HCT116 (cell line): ENCODE measurements around the gene PCNT. TPM values are rescaled to one million over a fixed set of nuclear protein-coding genes. Genes with fewer than 3 reads are reported as not detected.

Experiments
- ATAC-seq: fragments of 200-7000 bp; cut with Tn5 transposase; 2 replicates; pipeline ENCODE4 v1.9.1; 2020; ENCODE audit warnings: mild to moderate bottlenecking, moderate library complexity
- BruUV-seq: library from RNA; stranded (reverse); fragments of 400-500 nt; replicated peaks from 2 replicates; lab custom pipeline; 2021; lab: Mats Ljungman, UMichigan
- CTCF ChIA-PET: fragments of 300-600 bp; sonication (Branson Sonifier 250); formaldehyde crosslinking; loops from one replicate; lab custom pipeline; 2021; ENCODE audit warnings: antibody characterized with exemption; lab: Charles Lee
- POLR2A ChIA-PET: fragments of 300-600, 350-600 bp; sonication (Branson Sonifier 250); formaldehyde crosslinking; loops from one replicate; lab custom pipeline; 2021; ENCODE audit warnings: antibody characterized with exemption; lab: Charles Lee
- RAD21 ChIA-PET, 2 experiments: fragments of 300-600 bp; sonication (Branson Sonifier 250); formaldehyde crosslinking; loops; one replicate each; lab custom pipeline; 2023; ENCODE audit warnings: low total read pairs in 2 of 2; ENCODE audit not compliant: uncharacterized antibody in 2 of 2, unreplicated experiment in 2 of 2, low non-redundant PET in 1 of 2; lab: Charles Lee
- DNase-seq: peaks from one replicate; pipeline ENCODE4 v3.0.0-alpha.2; 2010; ENCODE audit warnings: low read depth, low spot score
- H2AFZ ChIP-seq: fragments of 200-600 bp; shearing (Covaris generic), sonication (generic); 2 replicates; pipeline ENCODE4 v1.6.1; 2017; ENCODE audit warnings: low read depth, mixed run types, mixed read lengths, antibody characterized with exemption, low read length; ENCODE audit not compliant: poor library complexity, severe bottlenecking
- H3K27ac ChIP-seq: 2 replicates; pipeline ENCODE4 v1.5.1; 2012; ENCODE audit warnings: low read depth, low read length
- H3K27me3 ChIP-seq: fragments of 200-600 bp; sonication (generic); 2 replicates; pipeline ENCODE4 v1.6.1; 2016; ENCODE audit warnings: mixed run types, low read length, mixed read lengths; ENCODE audit not compliant: insufficient read depth
- H3K36me3 ChIP-seq, 2 experiments: fragments of 200-500 bp in 1 of 2; fragments of 200-600 bp in 1 of 2; sonication (Bioruptor generic) in 1 of 2; sonication (generic) in 1 of 2; 2 replicates each; pipeline versions ENCODE4 v1.5.1 to v1.6.1; 2014 to 2016; ENCODE audit warnings: low read length in 2 of 2, inconsistent platforms in 1 of 2, mixed read lengths in 1 of 2, mixed run types in 1 of 2; ENCODE audit not compliant: insufficient read depth in 2 of 2, control insufficient read depth in 1 of 2
- H3K4me1 ChIP-seq, 2 experiments: fragments of 200-600 bp in 1 of 2; sonication (generic) in 1 of 2; 2 replicates each; pipeline versions ENCODE4 v1.5.1 to v1.6.1; 2012 to 2017; ENCODE audit warnings: low read length in 2 of 2, inconsistent platforms in 1 of 2, mild to moderate bottlenecking in 1 of 2, mixed read lengths in 1 of 2, mixed run types in 1 of 2, moderate library complexity in 1 of 2; ENCODE audit not compliant: insufficient read depth in 2 of 2, control insufficient read depth in 1 of 2
- H3K4me2 ChIP-seq: fragments of 200-600 bp; sonication (generic); 2 replicates; pipeline ENCODE4 v1.6.1; 2017; ENCODE audit warnings: mixed run types, low read length, mixed read lengths
- H3K4me3 ChIP-seq, 2 experiments: fragments of 200-600 bp in 1 of 2; sonication (generic) in 1 of 2; replicated peaks in 1 of 2; 2 replicates each; pipeline ENCODE4 v1.5.1; 2011 to 2016; ENCODE audit warnings: low read length in 2 of 2, control low read depth in 1 of 2, low read depth in 1 of 2, mild to moderate bottlenecking in 1 of 2, mixed read lengths in 1 of 2, mixed run types in 1 of 2
- H3K79me2 ChIP-seq: fragments of 200-600 bp; sonication (generic); 2 replicates; pipeline ENCODE4 v1.6.1; 2017; ENCODE audit warnings: mild to moderate bottlenecking, mixed run types, low read length, moderate library complexity, mixed read lengths; ENCODE audit not compliant: insufficient read depth
- H3K9ac ChIP-seq: fragments of 200-600 bp; sonication (generic); 2 replicates; pipeline ENCODE4 v1.6.1; 2016; ENCODE audit warnings: low read length, mixed read lengths
- H3K9me2 ChIP-seq: fragments of 200-600 bp; sonication (generic), shearing (Covaris generic); 2 replicates; pipeline ENCODE4 v1.6.1; 2017; ENCODE audit warnings: mixed run types, mild to moderate bottlenecking, moderate library complexity; ENCODE audit not compliant: insufficient read depth
- H3K9me3 ChIP-seq, 2 experiments: fragments of 200-500 bp in 1 of 2; fragments of 200-600 bp in 1 of 2; sonication (Bioruptor generic) in 1 of 2; sonication (generic) in 1 of 2; 2 replicates each; pipeline ENCODE4 v1.6.1; 2014 to 2017; ENCODE audit warnings: low read length in 2 of 2, mixed read lengths in 2 of 2, inconsistent platforms in 1 of 2, low read depth in 1 of 2, mild to moderate bottlenecking in 1 of 2, mixed run types in 1 of 2, moderate library complexity in 1 of 2; ENCODE audit not compliant: control insufficient read depth in 1 of 2, insufficient read depth in 1 of 2
- H4K20me1 ChIP-seq: fragments of 200-600 bp; sonication (generic), shearing (Covaris generic); 2 replicates; pipeline ENCODE4 v1.6.1; 2017; ENCODE audit warnings: mixed run types, mild to moderate bottlenecking, moderate library complexity; ENCODE audit not compliant: insufficient read depth
- ATF3 ChIP-seq: IDR thresholded peaks from 2 replicates; pipeline ENCODE4 v1.6.1; 2012
- CBX3 ChIP-seq: IDR thresholded peaks from 2 replicates; pipeline ENCODE4 v1.6.1; 2012; ENCODE audit warnings: low read depth
- EZH2 ChIP-seq: fragments of 200-600 bp; sonication (generic); IDR thresholded peaks from 2 replicates; pipeline ENCODE4 v1.6.1; 2017; ENCODE audit warnings: antibody characterized with exemption, mixed run types
- FOSL1 ChIP-seq: IDR thresholded peaks from 2 replicates; pipeline ENCODE4 v1.6.1; 2012; ENCODE audit warnings: low read depth
- JUND ChIP-seq: IDR thresholded peaks from 2 replicates; pipeline ENCODE4 v1.6.1; 2012
- MAX ChIP-seq: IDR thresholded peaks from 2 replicates; pipeline ENCODE4 v1.6.1; 2012
- SIN3A ChIP-seq: IDR thresholded peaks from 2 replicates; pipeline ENCODE4 v1.6.1; 2012; ENCODE audit warnings: low read depth
- SP1 ChIP-seq: IDR thresholded peaks from 2 replicates; pipeline ENCODE4 v1.6.1; 2012; ENCODE audit warnings: low read depth
- YY1 ChIP-seq: IDR thresholded peaks from 2 replicates; pipeline ENCODE4 v1.6.1; 2011; ENCODE audit warnings: low read length, low read depth, moderate library complexity, mild to moderate bottlenecking; ENCODE audit not compliant: insufficient replicate concordance; ENCODE audit errors: extremely low read depth
- ZFX ChIP-seq: fragments of 450-650 bp; IDR thresholded peaks from 2 replicates; pipeline ENCODE4 v1.6.1; 2017
- intact Hi-C: fragments of 100-400 bp; cut with micrococcal nuclease; formaldehyde crosslinking; loops from 2 replicates; pipeline ENCODE4 v1.10.0; 2022
- total RNA-seq: library from RNA; stranded (reverse); gene quantifications from one replicate; pipeline ENCODE4 v1.2.1, GENCODE V29; 2021; ENCODE audit not compliant: unreplicated experiment

The PCNT gene
- total RNA-seq, 1 experiment from 2014 or later, result 43.6 TPM

GRCh38 chr21:46452710-46453109, 128.8 kb downstream of the PCNT start (continued):
- no peak for TF ChIP-seq FOSL1
- TF ChIP-seq, all 23 proteins: peak for 0

GRCh38 chr21:46454142-46454541, 130.2 kb downstream of the PCNT start:
- peaks cover 22% of the 10 kb centered on the region for H3K79me2 ChIP-seq
- intact Hi-C loops, result no loop called here

DNA sequence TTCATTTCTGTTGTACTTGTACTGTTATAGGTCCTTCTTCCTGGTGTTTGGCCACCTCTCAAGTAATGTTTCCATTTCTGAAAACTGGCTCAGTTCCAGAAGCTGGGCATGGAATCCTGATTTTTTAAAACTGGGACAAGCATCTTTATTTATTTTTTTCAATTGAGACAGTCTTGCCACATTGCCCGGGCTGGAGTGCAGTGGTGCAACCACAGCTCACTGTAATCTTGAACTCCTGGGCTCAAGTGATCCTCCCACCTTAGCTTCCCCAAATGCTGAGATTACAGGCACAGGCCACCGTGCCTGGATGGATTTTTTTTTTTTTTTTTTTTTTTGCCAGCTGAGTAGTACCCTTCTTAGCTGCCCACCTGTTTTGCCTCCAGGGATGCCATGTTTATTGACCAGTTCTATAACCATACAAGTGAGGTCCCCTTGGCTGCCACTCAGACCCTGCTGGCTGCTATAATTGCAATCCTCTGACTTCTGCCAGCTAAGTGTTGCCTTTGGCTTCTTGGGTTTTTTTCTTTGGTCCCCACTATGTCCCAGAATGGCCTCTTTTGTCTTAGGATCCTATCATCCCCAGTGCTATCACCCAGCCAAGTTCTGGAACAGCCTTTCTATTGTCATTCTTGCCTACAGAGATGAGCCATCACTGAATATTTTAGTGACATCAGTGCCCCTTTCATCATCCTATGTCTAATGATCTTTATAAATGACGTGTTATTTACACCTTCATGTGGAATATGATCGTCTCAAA, 130.9 kb downstream of the PCNT start:
- CTCF ChIA-PET, result no interaction called here
- Histone ChIP-seq H2AFZ (no peak overlapping the region), H3K4me3 (no peak overlapping the region), H4K20me1 (no peaks in the 10 kb centered on the region), H3K36me3 (no peaks in the 10 kb centered on the region; a peak in 1 of 4 replicates), H3K9ac (no peak overlapping the region), H3K9me3 (no peaks in the 10 kb centered on the region), H3K4me1 (peaks cover 20 to 36% of the 10 kb centered on the region in 2 experiments), H3K9me2 (no peaks in the 10 kb centered on the region), H3K27ac (peak overlapping the region; percentile 37; the same call in 1 of the 2 replicates), H3K79me2 (peaks cover 26% of the 10 kb centered on the region), H3K27me3 (no peaks in the 10 kb centered on the region), H3K4me2 (no peak overlapping the region)
- POLR2A ChIA-PET, result no interaction called here
- DNase-seq (no peak), ATAC-seq (no peak)
- no peak for TF ChIP-seq JUND
- no peak for TF ChIP-seq EZH2
- TF ChIP-seq MAX, result no peak
- TF ChIP-seq FOSL1, result no peak
- TF ChIP-seq SIN3A, result no peak
- RAD21 ChIA-PET, result no interaction called here
- no TSS peak for BruUV-seq
- intact Hi-C loops, result loop anchor here (5.0 kb wide), 1 partner anchor 128 kb away; a partner anchor contains a TSS

More at GRCh38 chr21:46454142-46454541, 130.2 kb downstream of the PCNT start:
- RAD21 ChIA-PET, result no interaction called here
- TF ChIP-seq ZFX (no peak), CBX3 (no peak), YY1 (no peak), SP1 (no peak), FOSL1 (no peak), ATF3 (no peak)
- H3K9ac ChIP-seq, result no peak overlapping the region
- no peaks in the 10 kb centered on the region for H3K27me3 ChIP-seq
- no peak overlapping the region for H3K27ac ChIP-seq
- H2AFZ ChIP-seq, result no peak overlapping the region
- H3K36me3 ChIP-seq, result no peaks in the 10 kb centered on the region; a peak in 1 of 4 replicates
- CTCF ChIA-PET, result no interaction called here
- no TSS peak for BruUV-seq
- POLR2A ChIA-PET, result no interaction called here
- H3K4me1 ChIP-seq, result peaks cover 20 to 33% of the 10 kb centered on the region in 2 experiments
- no peak overlapping the region for H3K4me3 ChIP-seq
- ATAC-seq (no peak), DNase-seq (no peak)
- no peaks in the 10 kb centered on the region for H4K20me1 ChIP-seq
- no peak overlapping the region for H3K4me2 ChIP-seq
- no peaks in the 10 kb centered on the region for H3K9me2 ChIP-seq
- no peaks in the 10 kb centered on the region for H3K9me3 ChIP-seq
